ENCODE data around the gene STARD10. TPM values are rescaled to one million over a fixed set of nuclear protein-coding genes. Genes with fewer than 3 reads are reported as not detected.

STARD10 gene
- total and polyA plus RNA-seq, 9 donors, result 36.8 to 56.1 (median 45.8) TPM

- no peaks in the 10 kb centered on the region for H3K9me3 ChIP-seq
- intact Hi-C loops (cut with DNase I), result no loop called here
- DNase-seq, result no peak
- peaks cover 16% of the 10 kb centered on the region for H3K4me1 ChIP-seq (ENCODE audit: insufficient read depth)
- H3K27me3 ChIP-seq, result no peaks in the 10 kb centered on the region
- no peaks in the 10 kb centered on the region for H3K36me3 ChIP-seq
- no peak for TF ChIP-seq EP300 (IDR thresholded peaks at IDR 0.05)
- no peak for TF ChIP-seq CTCF (IDR thresholded peaks at IDR 0.05)
- TF ChIP-seq POLR2A (IDR thresholded peaks at IDR 0.05), result no peak
- WGBS, 3 donors, result 86 to 87% (median 87%) methylated on average over 4 of the region's 4 CpGs
- H3K27ac ChIP-seq, result no peak overlapping the region
- no peak overlapping the region for H3K4me3 ChIP-seq
These were observed 38.0 kb downstream of the STARD10 start for GRCh38 chr11:72755713-72756285.

GRCh38 chr11:72754544-72755155 lies 39.2 kb downstream of the STARD10 start:
- 86 to 87% (median 86%) methylated on average over 48 of the region's 48 CpGs for WGBS, 3 donors
- no peak overlapping the region for H3K4me3 ChIP-seq
- no peak overlapping the region for H3K27ac ChIP-seq
- H3K9me3 ChIP-seq, result no peaks in the 10 kb centered on the region
- H3K27me3 ChIP-seq, result no peaks in the 10 kb centered on the region
- TF ChIP-seq EP300 (IDR thresholded peaks at IDR 0.05), result no peak
- no peak for TF ChIP-seq CTCF (IDR thresholded peaks at IDR 0.05)
- no peak for TF ChIP-seq POLR2A (IDR thresholded peaks at IDR 0.05)
- H3K4me1 ChIP-seq (ENCODE audit: insufficient read depth), result peaks cover 16% of the 10 kb centered on the region
- no peak for DNase-seq
- H3K36me3 ChIP-seq, result no peaks in the 10 kb centered on the region
- intact Hi-C loops (cut with DNase I), result no loop called here

GRCh38 chr11:72754149-72754543 lies 39.7 kb downstream of the STARD10 start:
- H3K9me3 ChIP-seq, result no peaks in the 10 kb centered on the region
- no peaks in the 10 kb centered on the region for H3K36me3 ChIP-seq
- 93 to 96% (median 94%) methylated on average over 8 of the region's 8 CpGs for WGBS, 3 donors
- H3K27me3 ChIP-seq, result no peaks in the 10 kb centered on the region
- no peak overlapping the region for H3K4me3 ChIP-seq
- TF ChIP-seq EP300 (IDR thresholded peaks at IDR 0.05) (no peak), POLR2A (IDR thresholded peaks at IDR 0.05) (no peak), CTCF (IDR thresholded peaks at IDR 0.05) (no peak)
- DNase-seq, result no peak
- peaks cover 14% of the 10 kb centered on the region for H3K4me1 ChIP-seq (ENCODE audit: insufficient read depth)
- H3K27ac ChIP-seq, result no peak overlapping the region
- intact Hi-C loops (cut with DNase I), result no loop called here

GRCh38 chr11:72753341-72754148 lies 40.3 kb downstream of the STARD10 start:
- intact Hi-C loops (cut with DNase I), result no loop called here
- no peak for DNase-seq
- Histone ChIP-seq H3K27me3 (no peaks in the 10 kb centered on the region), H3K36me3 (no peaks in the 10 kb centered on the region), H3K27ac (no peak overlapping the region), H3K4me1 (ENCODE audit: insufficient read depth) (peaks cover 10% of the 10 kb centered on the region), H3K9me3 (no peaks in the 10 kb centered on the region), H3K4me3 (no peak overlapping the region)
- 89 to 96% (median 92%) methylated on average over 9 of the region's 9 CpGs for WGBS, 3 donors
- TF ChIP-seq CTCF (IDR thresholded peaks at IDR 0.05), result no peak
- no peak for TF ChIP-seq POLR2A (IDR thresholded peaks at IDR 0.05)
- no peak for TF ChIP-seq EP300 (IDR thresholded peaks at IDR 0.05)
